DOHH2 (cell line): Measurements from ENCODE around the gene TARS3.

Experiments used
- H3F3A ChIP-seq: fragments of 200-600 bp; sonication (generic), shearing (Covaris generic); 2 replicates; pipeline ENCODE4 v1.6.0; 2016; ENCODE audit warnings: antibody characterized with exemption, mild to moderate bottlenecking; ENCODE audit not compliant: control insufficient read depth, insufficient read depth
- H3K27ac ChIP-seq: fragments of 200-600 bp; sonication (generic); 2 replicates; pipeline ENCODE4 v1.5.1; 2014; ENCODE audit warnings: low read depth, mild to moderate bottlenecking, low read length, moderate library complexity
- H3K27me3 ChIP-seq: fragments of 200-600 bp; sonication (generic); 2 replicates; pipeline ENCODE4 v1.6.1; 2014; ENCODE audit warnings: mild to moderate bottlenecking, low read length, mixed read lengths; ENCODE audit not compliant: control insufficient read depth
- H3K36me3 ChIP-seq: fragments of 200-600 bp; sonication (generic); 2 replicates; pipeline ENCODE4 v1.6.1; 2014; ENCODE audit warnings: mild to moderate bottlenecking, low read length, moderate library complexity, mixed read lengths; ENCODE audit not compliant: control insufficient read depth
- H3K4me1 ChIP-seq: fragments of 200-600 bp; sonication (generic); 2 replicates; pipeline ENCODE4 v1.6.1; 2014; ENCODE audit warnings: mild to moderate bottlenecking, low read length, mixed read lengths; ENCODE audit not compliant: control insufficient read depth
- H3K4me2 ChIP-seq: fragments of 200-600 bp; sonication (generic); 2 replicates; pipeline ENCODE4 v1.6.0; 2014; ENCODE audit warnings: mild to moderate bottlenecking, low read length, moderate library complexity
- H3K4me3 ChIP-seq: fragments of 200-600 bp; sonication (generic); 2 replicates; pipeline ENCODE4 v1.5.1; 2014; ENCODE audit warnings: mild to moderate bottlenecking, low read length, mixed read lengths
- H3K79me2 ChIP-seq: fragments of 200-600 bp; sonication (generic); 2 replicates; pipeline ENCODE4 v1.6.1; 2014; ENCODE audit warnings: mild to moderate bottlenecking, low read length, mixed read lengths; ENCODE audit not compliant: control insufficient read depth
- H3K9me2 ChIP-seq: fragments of 200-600 bp; sonication (generic); replicated peaks from 2 replicates; pipeline ENCODE4 v1.6.1; 2014; ENCODE audit warnings: mild to moderate bottlenecking, low read length, mixed read lengths; ENCODE audit not compliant: control insufficient read depth
- H3K9me3 ChIP-seq: fragments of 200-600 bp; sonication (generic); 2 replicates; pipeline ENCODE4 v1.6.1; 2014; ENCODE audit warnings: antibody characterized with exemption, low read length, mixed read lengths; ENCODE audit not compliant: control insufficient read depth, insufficient read depth
- H4K20me1 ChIP-seq: fragments of 200-600 bp; sonication (generic); 2 replicates; pipeline ENCODE4 v1.6.0; 2014; ENCODE audit warnings: low read depth, mild to moderate bottlenecking, antibody characterized with exemption, low read length, moderate library complexity; ENCODE audit not compliant: control insufficient read depth, insufficient read depth
- CTCF ChIP-seq: fragments of 200-600 bp; sonication (generic); IDR thresholded peaks from one replicate; pipeline ENCODE4 v1.5.1; 2014; ENCODE audit warnings: antibody characterized with exemption, mild to moderate bottlenecking, low read depth, low read length; ENCODE audit not compliant: poor library complexity, severe bottlenecking
- EZH2phosphoT487 ChIP-seq: fragments of 200-600 bp; sonication (generic); IDR thresholded peaks from 2 replicates; pipeline ENCODE4 v1.6.1; 2017; ENCODE audit warnings: borderline replicate concordance, mild to moderate bottlenecking, antibody characterized with exemption, low read length, moderate library complexity, mixed read lengths

Gene TARS3

GRCh38 chr15:101664303-101664913, 59.9 kb downstream of the TARS3 start:
- Histone ChIP-seq H3K9me2 (no peaks in the 10 kb centered on the region), H3K4me2 (no peak overlapping the region), H4K20me1 (no peaks in the 10 kb centered on the region), H3F3A (no peaks in the 10 kb centered on the region), H3K4me1 (no peaks in the 10 kb centered on the region), H3K27me3 (no peaks in the 10 kb centered on the region), H3K27ac (no peak overlapping the region), H3K36me3 (no peaks in the 10 kb centered on the region), H3K4me3 (no peak overlapping the region), H3K9me3 (no peaks in the 10 kb centered on the region), H3K79me2 (no peaks in the 10 kb centered on the region)
- TF ChIP-seq EZH2phosphoT487 (no peak), CTCF (peak; percentile 14)

GRCh38 chr15:101662203-101662602, 62.1 kb downstream of the TARS3 start:
- Histone ChIP-seq H3K9me3 (no peaks in the 10 kb centered on the region), H3K36me3 (no peaks in the 10 kb centered on the region), H3K27me3 (no peaks in the 10 kb centered on the region), H3K4me2 (no peak overlapping the region), H4K20me1 (no peaks in the 10 kb centered on the region), H3K4me3 (no peak overlapping the region), H3K79me2 (no peaks in the 10 kb centered on the region), H3K4me1 (no peaks in the 10 kb centered on the region), H3F3A (no peaks in the 10 kb centered on the region), H3K27ac (no peak overlapping the region), H3K9me2 (no peaks in the 10 kb centered on the region)
- no peak for TF ChIP-seq CTCF
- no peak for TF ChIP-seq EZH2phosphoT487

- Histone ChIP-seq H3K9me2 (no peaks in the 10 kb centered on the region), H3K79me2 (no peaks in the 10 kb centered on the region), H3K36me3 (no peaks in the 10 kb centered on the region), H3K9me3 (no peaks in the 10 kb centered on the region), H3K27ac (no peak overlapping the region), H4K20me1 (no peaks in the 10 kb centered on the region), H3F3A (peaks cover 5% of the 10 kb centered on the region), H3K27me3 (no peaks in the 10 kb centered on the region), H3K4me2 (no peak overlapping the region), H3K4me1 (no peaks in the 10 kb centered on the region), H3K4me3 (no peak overlapping the region)
- TF ChIP-seq EZH2phosphoT487 (no peak), CTCF (no peak)
Measured at GRCh38 chr15:101660005-101660404, 64.3 kb downstream of the TARS3 start.
